Mesenchymal stem cell (in vitro differentiated cells and primary cell): ENCODE results near the gene PKMYT1.

ENCODE experiments used
- DNase-seq: peaks from one replicate; pipeline ENCODE4 v3.0.0-alpha.2; 2013
- H2AFZ ChIP-seq: one replicate; pipeline ENCODE4 v1.6.1; 2013; ENCODE audit warnings: low read depth, mild to moderate bottlenecking, control low read depth, inconsistent platforms, low read length, moderate library complexity
- H2AK5ac ChIP-seq: 2 replicates; pipeline ENCODE4 v1.6.1; 2013; ENCODE audit warnings: low read length, moderate library complexity, mild to moderate bottlenecking, inconsistent platforms; ENCODE audit not compliant: severe bottlenecking
- H2BK120ac ChIP-seq: one replicate; pipeline ENCODE4 v1.6.1; 2013; ENCODE audit warnings: low read depth, mild to moderate bottlenecking, inconsistent platforms, low read length, moderate library complexity
- H2BK12ac ChIP-seq, 2 experiments: one replicate each; pipeline ENCODE4 v1.6.1; 2013; ENCODE audit warnings: inconsistent platforms in 2 of 2, low read length in 2 of 2, mild to moderate bottlenecking in 2 of 2, moderate library complexity in 2 of 2, control low read depth in 1 of 2
- H2BK15ac ChIP-seq: one replicate; pipeline ENCODE4 v1.6.1; 2013; ENCODE audit warnings: mild to moderate bottlenecking, low read depth, inconsistent platforms; ENCODE audit not compliant: poor library complexity, severe bottlenecking
- H2BK5ac ChIP-seq: 2 replicates; pipeline ENCODE4 v1.6.1; 2013; ENCODE audit warnings: low read depth, mild to moderate bottlenecking, low read length, control low read depth, inconsistent platforms; ENCODE audit not compliant: poor library complexity, severe bottlenecking
- H3K14ac ChIP-seq, 2 experiments: one replicate each; pipeline ENCODE4 v1.6.1; 2013; ENCODE audit warnings: inconsistent platforms in 2 of 2, low read length in 2 of 2, control low read depth in 1 of 2, mild to moderate bottlenecking in 1 of 2, moderate library complexity in 1 of 2
- H3K18ac ChIP-seq, 2 experiments: one replicate each; pipeline ENCODE4 v1.6.1; 2013; ENCODE audit warnings: inconsistent platforms in 2 of 2, low read length in 2 of 2, control low read depth in 1 of 2, low read depth in 1 of 2, mild to moderate bottlenecking in 1 of 2
- H3K23ac ChIP-seq, 2 experiments: one replicate each; pipeline ENCODE4 v1.6.1; 2013; ENCODE audit warnings: inconsistent platforms in 2 of 2, low read length in 2 of 2, mild to moderate bottlenecking in 2 of 2, moderate library complexity in 2 of 2, control low read depth in 1 of 2
- H3K27ac ChIP-seq: 2 replicates; pipeline ENCODE4 v1.5.1; 2013; ENCODE audit warnings: mild to moderate bottlenecking, moderate library complexity, low read length, control low read depth, inconsistent platforms; ENCODE audit not compliant: poor library complexity, severe bottlenecking
- H3K27me3 ChIP-seq, 2 experiments: 2 replicates each; pipeline versions ENCODE4 v1.6.1 to v1.7.0; 2013; ENCODE audit warnings: low read length in 2 of 2, mild to moderate bottlenecking in 2 of 2, moderate library complexity in 2 of 2, control low read depth in 1 of 2, inconsistent platforms in 1 of 2; ENCODE audit not compliant: control insufficient read depth in 1 of 2, insufficient read depth in 1 of 2
- H3K36me3 ChIP-seq, 2 experiments: 2 replicates each; pipeline versions ENCODE4 v1.6.1 to v1.7.0; 2013; ENCODE audit warnings: low read length in 2 of 2, control low read depth in 1 of 2, inconsistent platforms in 1 of 2, low read depth in 1 of 2, mild to moderate bottlenecking in 1 of 2; ENCODE audit not compliant: insufficient read depth in 2 of 2, control insufficient read depth in 1 of 2
- H3K4ac ChIP-seq, 2 experiments: one replicate each; pipeline ENCODE4 v1.6.1; 2013; ENCODE audit warnings: inconsistent platforms in 2 of 2, low read length in 2 of 2, mild to moderate bottlenecking in 2 of 2, moderate library complexity in 2 of 2, control low read depth in 1 of 2, low read depth in 1 of 2
- H3K4me1 ChIP-seq: 2 replicates; pipeline ENCODE4 v1.6.1; 2013; ENCODE audit warnings: low read depth, low read length, control low read depth; ENCODE audit not compliant: control insufficient read depth, insufficient read depth
- H3K4me2 ChIP-seq: 2 replicates; pipeline ENCODE4 v1.6.1; 2013; ENCODE audit warnings: low read length, mild to moderate bottlenecking, inconsistent platforms; ENCODE audit not compliant: poor library complexity, severe bottlenecking
- H3K4me3 ChIP-seq, 2 experiments: 2 replicates each; pipeline versions ENCODE4 v1.5.1 to v1.7.0; 2013; ENCODE audit warnings: low read length in 2 of 2, mild to moderate bottlenecking in 2 of 2, control low read depth in 1 of 2, low read depth in 1 of 2; ENCODE audit not compliant: insufficient read depth in 1 of 2
- H3K79me1 ChIP-seq: replicated peaks from 2 replicates; pipeline ENCODE4 v1.6.1; 2013; ENCODE audit warnings: mild to moderate bottlenecking, control low read depth, low read length, inconsistent platforms; ENCODE audit not compliant: poor library complexity, severe bottlenecking
- H3K9ac ChIP-seq: 2 replicates; pipeline ENCODE4 v1.7.0; 2013; ENCODE audit warnings: mild to moderate bottlenecking, low read length, moderate library complexity
- H3K9me3 ChIP-seq: 2 replicates; pipeline ENCODE4 v1.7.0; 2013; ENCODE audit warnings: mild to moderate bottlenecking, low read length; ENCODE audit not compliant: control insufficient read depth
- H4K8ac ChIP-seq: one replicate; pipeline ENCODE4 v1.6.1; 2013; ENCODE audit warnings: inconsistent platforms, mild to moderate bottlenecking, low read length, moderate library complexity
- H4K91ac ChIP-seq: one replicate; pipeline ENCODE4 v1.6.1; 2013; ENCODE audit warnings: mild to moderate bottlenecking, low read length, inconsistent platforms
- WGBS: methylation state at CpG from one replicate; pipeline ENCODE4 v1.1.7; 2013; ENCODE audit warnings: mixed read lengths; 5-methylcytosine and 5-hydroxymethylcytosine counted together

Gene PKMYT1

DNA sequence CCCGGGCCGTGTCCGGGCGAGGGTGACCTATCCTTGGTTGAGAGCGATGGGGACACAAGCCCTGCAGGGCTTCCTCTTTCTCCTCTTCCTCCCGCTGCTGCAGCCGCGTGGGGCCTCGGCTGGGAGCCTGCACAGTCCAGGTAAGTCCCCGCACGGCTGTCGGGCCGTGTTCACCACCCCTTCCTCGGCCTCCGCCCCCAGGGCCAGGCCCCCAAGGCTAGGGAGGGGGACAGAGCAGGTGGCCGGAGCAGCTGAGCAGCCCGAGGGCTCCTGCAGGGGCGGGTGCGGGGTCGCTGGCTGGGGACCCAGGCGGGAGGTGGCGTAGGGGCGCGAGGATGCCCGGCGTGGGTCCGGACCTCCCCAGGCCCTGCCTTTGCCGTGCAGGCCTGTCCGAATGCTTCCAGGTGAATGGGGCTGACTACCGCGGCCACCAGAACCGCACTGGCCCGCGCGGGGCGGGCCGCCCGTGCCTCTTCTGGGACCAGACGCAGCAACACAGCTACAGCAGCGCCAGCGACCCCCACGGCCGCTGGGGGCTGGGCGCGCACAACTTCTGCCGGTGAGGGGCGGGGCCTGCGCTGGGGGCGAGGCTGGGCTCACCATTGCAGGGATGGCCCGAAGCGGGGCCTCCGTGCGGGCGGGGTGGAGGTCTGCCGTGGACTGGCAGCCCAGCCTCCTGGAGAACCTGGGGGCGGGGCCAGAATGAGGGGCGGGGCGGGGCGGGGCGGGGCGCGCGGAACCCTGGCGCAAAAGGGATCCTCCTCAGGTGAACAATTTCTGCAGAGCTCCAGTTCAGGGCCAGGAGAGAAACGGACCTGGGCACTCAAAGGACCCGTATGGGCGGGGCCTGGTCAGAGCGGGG is 15.5 kb downstream of the PKMYT1 start:
- no peak overlapping the region for H2AK5ac ChIP-seq
- no peak overlapping the region for H3K18ac ChIP-seq
- no peaks in the 10 kb centered on the region for H3K9me3 ChIP-seq
- under 1% methylated on average over 52 of the region's 68 CpGs for WGBS
- no peak overlapping the region for H2BK5ac ChIP-seq
- H2AFZ ChIP-seq = no peak overlapping the region
- H4K8ac ChIP-seq = no peak overlapping the region
- H3K4me1 ChIP-seq = peaks cover 41% of the 10 kb centered on the region
- no peak overlapping the region for H3K9ac ChIP-seq
- DNase-seq = no peak
- H4K91ac ChIP-seq = no peak overlapping the region
- no peak overlapping the region for H2BK12ac ChIP-seq
- H3K27ac ChIP-seq = no peak overlapping the region
- peaks cover 0 to 5% of the 10 kb centered on the region in 2 experiments for H3K36me3 ChIP-seq
- no peak overlapping the region for H3K14ac ChIP-seq
- peaks cover 2% of the 10 kb centered on the region for H3K79me1 ChIP-seq
- H3K4ac ChIP-seq = no peak overlapping the region
- H3K4me2 ChIP-seq = peak overlapping the region; percentile 70
- no peak overlapping the region for H2BK120ac ChIP-seq
- H3K27me3 ChIP-seq = peaks cover 58 to 79% of the 10 kb centered on the region in 2 experiments
- H2BK15ac ChIP-seq = no peak overlapping the region
- H3K4me3 ChIP-seq = peak overlapping the region in 1 of 2 experiments; percentile 42
- H3K23ac ChIP-seq = peak overlapping the region in 1 of 2 experiments; percentile 80

DNA sequence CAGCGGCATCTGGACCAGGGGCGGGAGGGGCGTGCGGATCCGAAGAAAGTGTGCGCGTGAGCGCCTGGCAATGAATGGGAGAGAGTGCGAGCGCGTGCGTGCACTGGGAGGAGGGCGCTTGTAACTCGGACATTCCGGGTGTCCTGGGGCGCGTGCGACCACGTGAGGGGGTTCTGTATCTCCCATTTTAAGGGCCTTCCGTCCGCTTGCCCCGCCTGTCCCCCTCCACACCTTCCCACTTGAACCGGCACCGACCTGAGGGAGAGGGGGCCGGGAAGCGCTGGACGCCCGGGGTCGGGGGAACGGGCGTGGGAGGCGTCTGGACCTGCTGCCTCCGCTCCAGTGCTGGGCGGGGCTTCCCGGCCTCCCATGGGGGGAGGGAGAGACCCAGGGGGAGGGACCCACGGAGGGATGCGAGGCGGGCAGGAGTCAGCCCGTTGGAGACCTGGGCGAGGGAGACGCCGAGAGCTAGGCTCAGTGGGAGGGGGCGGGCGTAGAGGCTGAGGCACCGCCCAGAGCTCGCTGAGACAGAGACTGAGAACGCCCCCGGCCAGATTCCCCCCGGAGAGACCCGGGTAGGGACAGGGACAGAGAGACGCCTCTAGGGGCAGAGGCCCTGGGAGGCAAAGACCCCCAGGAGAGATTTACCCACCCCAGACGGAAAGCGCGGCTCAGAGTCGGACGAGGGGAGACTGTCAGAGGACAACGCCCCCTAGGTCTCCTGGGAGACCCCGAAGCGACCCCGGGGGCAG is 16.3 kb downstream of the PKMYT1 start, which contains the start of gene KREMEN2:
Gene KREMEN2 (plus strand): TSS at position 553 of the 752 bp plus-strand sequence. CDS start 246 bp downstream, outside the sequence.
- H3K9me3 ChIP-seq = no peaks in the 10 kb centered on the region
- peaks cover 65 to 87% of the 10 kb centered on the region in 2 experiments for H3K27me3 ChIP-seq
- H2BK15ac ChIP-seq = no peak within 1 kb of the TSS
- H3K79me1 ChIP-seq = no peaks in the 10 kb centered on the region
- no peak within 1 kb of the TSS for H4K8ac ChIP-seq
- H3K4ac ChIP-seq = no peak within 1 kb of the TSS
- no peak within 1 kb of the TSS for H3K18ac ChIP-seq
- no peak within 1 kb of the TSS for H2BK12ac ChIP-seq
- no peak within 1 kb of the TSS for H2AFZ ChIP-seq
- peak within 1 kb of the TSS; percentile 70 for H3K4me2 ChIP-seq
- H4K91ac ChIP-seq = no peak within 1 kb of the TSS
- no peak within 1 kb of the TSS for H2BK5ac ChIP-seq
- no peak within 1 kb of the TSS for H3K27ac ChIP-seq
- no peak within 1 kb of the TSS for H3K9ac ChIP-seq
- under 1% methylated on average over 42 of the region's 60 CpGs for WGBS
- DNase-seq = peak; percentile 45
- no peak within 1 kb of the TSS for H2AK5ac ChIP-seq
- H3K4me3 ChIP-seq = peak within 1 kb of the TSS; percentile 46 to 51
- peak within 1 kb of the TSS in 1 of 2 experiments; percentile 80 for H3K23ac ChIP-seq
- peaks cover 35% of the 10 kb centered on the region for H3K4me1 ChIP-seq
- peaks cover 0 to 5% of the 10 kb centered on the region in 2 experiments for H3K36me3 ChIP-seq
- no peak within 1 kb of the TSS for H2BK120ac ChIP-seq
- no peak within 1 kb of the TSS for H3K14ac ChIP-seq

DNA sequence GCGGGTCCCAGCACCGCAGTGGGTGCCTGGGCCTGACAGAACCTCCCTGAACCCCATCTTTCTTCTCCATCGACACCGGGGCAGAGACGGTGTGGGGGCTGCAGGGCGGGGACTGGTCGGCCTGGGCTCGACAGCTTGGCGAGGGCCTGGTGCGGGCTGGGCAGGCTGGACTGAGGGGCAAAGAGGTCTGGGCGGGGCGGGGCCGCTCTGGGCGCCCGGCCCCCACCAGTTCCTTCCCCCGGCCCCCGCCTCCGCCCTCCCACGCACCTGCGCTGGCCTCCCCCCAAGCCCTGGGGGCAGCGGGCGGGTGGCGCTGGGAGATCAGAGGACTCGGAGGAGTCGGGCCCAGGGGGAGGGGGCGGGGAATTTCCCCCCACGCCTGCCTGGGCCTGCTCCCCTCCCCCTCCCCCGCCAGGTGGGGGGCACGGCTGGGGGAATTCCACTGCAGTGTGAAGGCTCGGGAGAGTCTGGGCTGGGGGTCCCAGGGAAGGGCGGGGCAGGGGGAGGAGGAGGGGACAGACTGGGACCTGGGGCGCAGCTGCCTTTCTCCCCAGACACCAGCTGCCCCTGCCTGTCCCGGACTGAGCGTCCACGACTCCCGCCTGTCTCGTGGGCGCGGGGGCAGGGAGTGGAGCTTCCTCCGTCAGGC is 17.0 kb downstream of the PKMYT1 start:
- Histone ChIP-seq H2BK15ac (no peak overlapping the region), H3K4me2 (peak overlapping the region; percentile 70), H3K36me3 (peaks cover 0 to 5% of the 10 kb centered on the region in 2 experiments), H2BK5ac (no peak overlapping the region), H4K8ac (no peak overlapping the region), H3K23ac (peak overlapping the region in 1 of 2 experiments; percentile 28), H3K14ac (no peak overlapping the region), H3K4ac (no peak overlapping the region), H3K27ac (no peak overlapping the region), H2AK5ac (no peak overlapping the region), H3K79me1 (no peaks in the 10 kb centered on the region), H3K9ac (no peak overlapping the region), H2BK12ac (no peak overlapping the region), H2BK120ac (no peak overlapping the region), H4K91ac (no peak overlapping the region), H3K27me3 (peaks cover 65 to 82% of the 10 kb centered on the region in 2 experiments), H3K18ac (no peak overlapping the region), H3K9me3 (no peaks in the 10 kb centered on the region), H3K4me1 (peaks cover 29% of the 10 kb centered on the region), H3K4me3 (peak overlapping the region; percentile 46 to 51), H2AFZ (no peak overlapping the region)
- no peak for DNase-seq
- 6% methylated on average over 18 of the region's 40 CpGs for WGBS
